Upper lobe of left lung (tissue), 4 donors: ENCODE measurements around the gene EGFR.

ENCODE experiments used
- CTCF ChIP-seq, 6 experiments: fragments of 450-650 bp in 4 of 6; fragments of 200-600 bp in 2 of 6; sonication (generic) in 2 of 6; IDR thresholded peaks; one replicate each; pipeline ENCODE4 v1.5.1; 2016 to 2019; ENCODE audit warnings: antibody characterized with exemption in 6 of 6
- POLR2A ChIP-seq, 4 donors: fragments of 450-650 bp; IDR thresholded peaks; one replicate each; pipeline ENCODE4 v1.5.1; 2016 to 2017; ENCODE audit warnings: antibody characterized with exemption in 4 of 4, mild to moderate bottlenecking in 2 of 4

- TF ChIP-seq CTCF (IDR thresholded peaks at IDR 0.05) (no peak), POLR2A (IDR thresholded peaks at IDR 0.05) (no peak)
These were observed 119.8 kb downstream of the EGFR start for GRCh38 chr7:55138663-55139062.
